SK-N-SH (cell line): ENCODE data around the gene RBP3. TPM values are rescaled to one million over a fixed set of nuclear protein-coding genes. Genes with fewer than 3 reads are reported as not detected.
A peak's percentile ranks its signal among the peaks of the same experiment; 100 is the strongest.

ENCODE experiments used
- CTCF ChIA-PET: fragments of 300-600, 350-600 bp; formaldehyde crosslinking; extraction: SDS; loops from one replicate; lab custom pipeline; 2021; lab: Yijun Ruan, JAX
- POLR2A ChIA-PET: fragments of 350-600 bp; sonication (Branson Sonifier 250); formaldehyde crosslinking; extraction: SDS; loops from one replicate; lab custom pipeline; 2020; ENCODE audit warnings: antibody characterized with exemption, inconsistent platforms; lab: Yijun Ruan, JAX
- DNase-seq: peaks from one replicate; pipeline ENCODE4 v3.0.0; 2012
- H2AFZ ChIP-seq: fragments of 200-600 bp; sonication (generic); 2 replicates; pipeline ENCODE4 v1.8.1; 2016; ENCODE audit warnings: antibody characterized with exemption, mild to moderate bottlenecking, low read depth
- H3F3A ChIP-seq: fragments of 200-600 bp; sonication (generic); replicated peaks from 2 replicates; pipeline ENCODE3; 2016; ENCODE audit warnings: antibody characterized with exemption, mild to moderate bottlenecking; ENCODE audit not compliant: insufficient read depth
- H3K27ac ChIP-seq, 2 experiments: fragments of 200-500 bp in 1 of 2; fragments of 200-600 bp in 1 of 2; sonication (Bioruptor generic) in 1 of 2; sonication (generic), shearing (Covaris generic) in 1 of 2; 2 replicates each; pipeline versions ENCODE4 v1.5.1 to v1.6.1; 2014 to 2016; ENCODE audit warnings: low read depth in 2 of 2, inconsistent platforms in 1 of 2, low read length in 1 of 2, mild to moderate bottlenecking in 1 of 2, mixed read lengths in 1 of 2
- H3K27me3 ChIP-seq: fragments of 200-600 bp; sonication (generic), shearing (Covaris generic); 2 replicates; pipeline ENCODE4 v1.6.1; 2016; ENCODE audit warnings: mixed run types; ENCODE audit not compliant: insufficient read depth
- H3K36me3 ChIP-seq, 2 experiments: fragments of 200-500 bp in 1 of 2; fragments of 200-600 bp in 1 of 2; sonication (Bioruptor generic) in 1 of 2; sonication (generic) in 1 of 2; replicated peaks in 1 of 2; 2 replicates each; pipeline versions ENCODE3 to v1.5.1; 2014 to 2016; ENCODE audit warnings: low read length in 1 of 2, mild to moderate bottlenecking in 1 of 2; ENCODE audit not compliant: insufficient read depth in 2 of 2, control insufficient read depth in 1 of 2
- H3K4me1 ChIP-seq, 2 experiments: fragments of 200-500 bp in 1 of 2; fragments of 200-600 bp in 1 of 2; sonication (Bioruptor generic) in 1 of 2; sonication (generic), shearing (Covaris generic) in 1 of 2; 2 replicates each; pipeline versions ENCODE4 v1.5.1 to v1.6.1; 2014 to 2016; ENCODE audit warnings: low read depth in 1 of 2, low read length in 1 of 2, mixed run types in 1 of 2; ENCODE audit not compliant: insufficient read depth in 2 of 2, control insufficient read depth in 1 of 2
- H3K4me2 ChIP-seq: fragments of 200-600 bp; sonication (generic), shearing (Covaris generic); 2 replicates; pipeline ENCODE4 v1.6.1; 2017; ENCODE audit warnings: mixed run types
- H3K4me3 ChIP-seq, 2 experiments: fragments of 200-500 bp in 1 of 2; fragments of 200-600 bp in 1 of 2; sonication (Bioruptor generic) in 1 of 2; sonication (generic), shearing (Covaris generic) in 1 of 2; 2 replicates each; pipeline versions ENCODE4 v1.5.1 to v1.8.1; 2014 to 2016; ENCODE audit warnings: low read depth in 2 of 2, inconsistent platforms in 1 of 2, low read length in 1 of 2, mild to moderate bottlenecking in 1 of 2, mixed read lengths in 1 of 2, moderate library complexity in 1 of 2
- H3K79me2 ChIP-seq: fragments of 200-600 bp; sonication (generic); 2 replicates; pipeline ENCODE4 v1.8.1; 2017; ENCODE audit warnings: mild to moderate bottlenecking; ENCODE audit not compliant: insufficient read depth
- H3K9ac ChIP-seq: fragments of 200-600 bp; sonication (generic); 2 replicates; pipeline ENCODE4 v1.6.1; 2017; ENCODE audit warnings: mixed run types
- H3K9me2 ChIP-seq: fragments of 200-600 bp; sonication (generic); 2 replicates; pipeline ENCODE4 v1.6.1; 2017; ENCODE audit warnings: mixed run types
- H3K9me3 ChIP-seq: fragments of 200-600 bp; sonication (generic); 2 replicates; pipeline ENCODE4 v1.6.1; 2017; ENCODE audit warnings: mixed run types, mild to moderate bottlenecking, moderate library complexity
- H4K20me1 ChIP-seq: fragments of 200-600 bp; sonication (generic); 2 replicates; pipeline ENCODE4 v1.6.1; 2017; ENCODE audit warnings: mild to moderate bottlenecking, mixed run types; ENCODE audit not compliant: insufficient read depth
- CHD2 ChIP-seq: fragments of 150-350 bp; IDR thresholded peaks from 2 replicates; pipeline ENCODE4 v1.6.1; 2018; ENCODE audit warnings: low read length; ENCODE audit not compliant: partially characterized antibody
- ELF1 ChIP-seq: IDR thresholded peaks from 2 replicates; pipeline ENCODE4 v1.4.0; 2012
- EP300 ChIP-seq, 2 experiments: IDR thresholded peaks; 2 replicates each; pipeline versions ENCODE4 v1.4.0 to v1.6.1; 2012; ENCODE audit warnings: borderline replicate concordance in 1 of 2, low read depth in 1 of 2, low read length in 1 of 2
- EZH2phosphoT487 ChIP-seq: fragments of 200-600 bp; sonication (generic); IDR thresholded peaks from 2 replicates; pipeline ENCODE4 v1.6.1; 2017; ENCODE audit warnings: low read depth, mixed run types, mild to moderate bottlenecking, antibody characterized with exemption, moderate library complexity, borderline replicate concordance
- FOSL2 ChIP-seq: IDR thresholded peaks from 2 replicates; pipeline ENCODE4 v1.4.0; 2012; ENCODE audit warnings: low read depth, mild to moderate bottlenecking, moderate library complexity, borderline replicate concordance
- FOXJ3 ChIP-seq: sonication (generic); formaldehyde crosslinking; IDR thresholded peaks from 2 replicates; pipeline ENCODE4 v1.5.1; 2020; ENCODE audit warnings: mild to moderate bottlenecking, missing genetic modification reagents
- FOXM1 ChIP-seq: IDR thresholded peaks from 2 replicates; pipeline ENCODE4 v1.4.0; 2012; ENCODE audit warnings: low read depth, mild to moderate bottlenecking
- GABPA ChIP-seq: IDR thresholded peaks from 2 replicates; pipeline ENCODE4 v1.4.0; 2012; ENCODE audit warnings: low read depth, mild to moderate bottlenecking
- GATA2 ChIP-seq: sonication (generic); formaldehyde crosslinking; IDR thresholded peaks from 2 replicates; pipeline ENCODE4 v1.5.0; 2020; ENCODE audit warnings: mild to moderate bottlenecking, missing genetic modification reagents
- MEF2A ChIP-seq: IDR thresholded peaks from 2 replicates; pipeline ENCODE4 v1.4.0; 2012; ENCODE audit warnings: low read depth, borderline replicate concordance
- MXI1 ChIP-seq: IDR thresholded peaks from 2 replicates; pipeline ENCODE4 v1.6.1; 2012; ENCODE audit warnings: mild to moderate bottlenecking, low read depth, low read length, improper control_type of control experiment
- NFIC ChIP-seq: IDR thresholded peaks from 2 replicates; pipeline ENCODE4 v1.4.0; 2012; ENCODE audit warnings: borderline replicate concordance
- NRF1 ChIP-seq: IDR thresholded peaks from 2 replicates; pipeline ENCODE4 v1.6.1; 2012; ENCODE audit warnings: low read depth, mild to moderate bottlenecking, low read length
- POLR2AphosphoS5 ChIP-seq: IDR thresholded peaks from 2 replicates; pipeline ENCODE4 v1.6.1; 2012; ENCODE audit warnings: low read depth, low read length
- RFX5 ChIP-seq: IDR thresholded peaks from 2 replicates; pipeline ENCODE4 v1.6.1; 2012; ENCODE audit warnings: mild to moderate bottlenecking, improper control_type of control experiment, low read length
- RXRA ChIP-seq: IDR thresholded peaks from 2 replicates; pipeline ENCODE4 v1.4.0; 2012; ENCODE audit warnings: low read depth, mild to moderate bottlenecking, borderline replicate concordance
- SIN3A ChIP-seq: IDR thresholded peaks from 2 replicates; pipeline ENCODE4 v1.6.1; 2012; ENCODE audit warnings: low read depth, mild to moderate bottlenecking, low read length, moderate library complexity, borderline replicate concordance
- SMC3 ChIP-seq: IDR thresholded peaks from 2 replicates; pipeline ENCODE4 v1.6.1; 2012; ENCODE audit warnings: low read depth, low read length, improper control_type of control experiment
- TCF12 ChIP-seq: IDR thresholded peaks from 2 replicates; pipeline ENCODE4 v1.4.0; 2012
- YY1 ChIP-seq: IDR thresholded peaks from 2 replicates; pipeline ENCODE4 v1.4.0; 2012; ENCODE audit warnings: low read depth, mild to moderate bottlenecking
- ZBTB33 ChIP-seq: IDR thresholded peaks from 2 replicates; pipeline ENCODE4 v1.4.0; 2012; ENCODE audit warnings: low read depth, borderline replicate concordance
- WGBS: methylation state at CpG from one replicate; pipeline ENCODE4 v1.1.6; 2017; ENCODE audit warnings: low lambda C conversion rate; 5-methylcytosine and 5-hydroxymethylcytosine counted together
- polyA plus RNA-seq, 3 experiments: library from polyadenylated mRNA; depleted of rRNA; stranded (reverse); fragments of >200 nt; gene quantifications; 2 replicates each; pipeline ENCODE4 v1.2.3, GENCODE V29; 2012
- TF ChIP-seq, protein P1 (sequence below): IDR thresholded peaks from 2 replicates; pipeline ENCODE4 v1.4.0; 2012; ENCODE audit warnings: low read depth

Gene RBP3
- polyA plus RNA-seq, 1 of the 3 experiments (the other 2 are of a cell fraction): not detected

GRCh38 chr10:47311932-47312662, 36.1 kb upstream of the RBP3 start (continued):
- TF ChIP-seq ZBTB33 (no peak), NFIC (no peak), RFX5 (no peak), FOXJ3 (0 out of 2 replicates have a peak, but pooled peaks have one; percentile 9), CHD2 (peak; percentile 79), RXRA (no peak), GATA2 (CRISPR knock-in tag) (no peak), POLR2AphosphoS5 (no peak), FOXM1 (no peak), SIN3A (no peak), NRF1 (no peak), SMC3 (peak; percentile 96), EP300 (IDR thresholded peaks at IDR 0.05; ENCODE audit: borderline replicate concordance in 1 of 2, low read depth in 1 of 2, low read length in 1 of 2) (no peak), EZH2phosphoT487 (no peak), GABPA (no peak), FOSL2 (no peak), YY1 (no peak), ELF1 (0 out of 2 replicates have a peak, but pooled peaks have one; percentile 20), MXI1 (peak; percentile 96), TCF12 (no peak)
- TF ChIP-seq, protein P1, sequence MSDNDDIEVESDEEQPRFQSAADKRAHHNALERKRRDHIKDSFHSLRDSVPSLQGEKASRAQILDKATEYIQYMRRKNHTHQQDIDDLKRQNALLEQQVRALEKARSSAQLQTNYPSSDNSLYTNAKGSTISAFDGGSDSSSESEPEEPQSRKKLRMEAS: no peak
- TF ChIP-seq, all 33 proteins: peak for 8

DNA sequence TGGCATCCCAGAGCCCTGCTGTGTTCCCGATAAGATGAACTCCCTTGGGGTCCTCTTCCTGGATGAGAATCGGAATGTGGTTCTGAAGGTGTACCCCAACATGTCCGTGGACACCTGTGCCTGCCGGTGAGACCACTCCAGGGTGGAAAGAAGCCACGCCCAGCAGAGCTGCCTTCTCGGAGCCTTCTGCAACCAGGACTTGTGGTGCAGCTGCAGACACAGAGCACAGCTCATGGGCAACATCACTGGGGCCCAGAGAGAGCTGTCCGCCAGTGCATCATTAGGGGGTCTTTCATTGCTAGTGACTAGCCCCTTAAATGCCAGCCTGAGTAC, 35.5 kb upstream of the RBP3 start:
- no peak overlapping the region for H3K27ac ChIP-seq

More for the DNA sequence above, 35.5 kb upstream of the RBP3 start:
- Histone ChIP-seq H4K20me1 (no peaks in the 10 kb centered on the region), H3K79me2 (no peaks in the 10 kb centered on the region), H3F3A (no peaks in the 10 kb centered on the region), H3K36me3 (no peaks in the 10 kb centered on the region), H3K27me3 (no peaks in the 10 kb centered on the region), H3K4me2 (no peak overlapping the region), H3K4me3 (no peak overlapping the region), H3K9me2 (no peaks in the 10 kb centered on the region), H2AFZ (no peak overlapping the region), H3K4me1 (peaks cover 0 to 48% of the 10 kb centered on the region in 2 experiments; a peak in 1 of 4 replicates), H3K9ac (no peak overlapping the region), H3K9me3 (no peaks in the 10 kb centered on the region)
- WGBS: 34% methylated on average over 3 of the region's 7 CpGs
- CTCF ChIA-PET: interaction anchor here (0.6 to 12.0 kb wide), 25 partner anchors 9 to 320 kb away, joined by 3 to 337 read pairs (median 6); no protein-coding TSS in a partner anchor
- POLR2A ChIA-PET: interaction anchor here (1.3 kb wide), 1 partner anchor 288 kb away, joined by 4 read pairs; no protein-coding TSS in a partner anchor
- TF ChIP-seq EZH2phosphoT487: no peak
- no peak for TF ChIP-seq MEF2A
- no peak for TF ChIP-seq EP300 (IDR thresholded peaks at IDR 0.05; ENCODE audit: borderline replicate concordance in 1 of 2, low read depth in 1 of 2, low read length in 1 of 2)
- no peak for DNase-seq
